Fibroblast of villous mesenchyme (primary cell): Measurements from ENCODE around the gene NEGR1. TPM values are rescaled to one million over a fixed set of nuclear protein-coding genes. Genes with fewer than 3 reads are reported as not detected.

Experiments
- DNase-seq: peaks from one replicate; pipeline ENCODE4 v3.0.0-alpha.2; 2010; ENCODE audit warnings: low read depth
- H3K4me3 ChIP-seq: 2 replicates; pipeline ENCODE4 v1.5.1; 2011; ENCODE audit warnings: low read depth, mild to moderate bottlenecking, low read length
- CTCF ChIP-seq: IDR thresholded peaks from 2 replicates; pipeline ENCODE4 v1.5.1; 2012; ENCODE audit warnings: low read depth, mild to moderate bottlenecking, low read length; ENCODE audit not compliant: insufficient read depth
- total RNA-seq: library from RNA; depleted of rRNA; stranded (reverse); fragments of >200 nt; gene quantifications from 2 replicates; pipeline ENCODE4 v1.2.3, GENCODE V29; 2012

Gene NEGR1
- total RNA-seq, 1 donor: 13.8 TPM

GRCh38 chr1:72221811-72222210, 60.5 kb downstream of the NEGR1 start:
- no peak for TF ChIP-seq CTCF
- H3K4me3 ChIP-seq: no peak overlapping the region
- DNase-seq: no peak

- no peak for TF ChIP-seq CTCF
- DNase-seq: no peak
- no peak overlapping the region for H3K4me3 ChIP-seq
These were observed 64.1 kb downstream of the NEGR1 start for GRCh38 chr1:72218141-72218739.

DNA sequence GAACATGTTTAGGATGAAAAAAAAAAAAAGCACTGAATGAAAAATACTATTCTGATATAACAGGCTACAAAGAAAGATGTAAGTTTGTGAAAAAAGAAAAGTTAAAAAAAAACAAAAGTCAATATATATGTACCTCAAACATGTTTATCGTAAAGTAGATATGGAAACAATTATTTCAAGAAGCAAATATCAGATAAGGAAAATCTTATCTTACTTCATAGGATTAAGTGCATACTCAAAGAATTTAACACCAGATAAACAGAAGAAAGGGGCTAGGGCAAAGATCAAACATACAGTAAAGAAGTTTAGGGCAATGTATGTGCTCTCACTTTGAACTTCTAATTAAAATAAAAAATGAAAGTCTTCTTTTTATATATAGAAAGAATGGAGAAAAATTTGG, 75.3 kb downstream of the NEGR1 start:
- DNase-seq: no peak

DNA sequence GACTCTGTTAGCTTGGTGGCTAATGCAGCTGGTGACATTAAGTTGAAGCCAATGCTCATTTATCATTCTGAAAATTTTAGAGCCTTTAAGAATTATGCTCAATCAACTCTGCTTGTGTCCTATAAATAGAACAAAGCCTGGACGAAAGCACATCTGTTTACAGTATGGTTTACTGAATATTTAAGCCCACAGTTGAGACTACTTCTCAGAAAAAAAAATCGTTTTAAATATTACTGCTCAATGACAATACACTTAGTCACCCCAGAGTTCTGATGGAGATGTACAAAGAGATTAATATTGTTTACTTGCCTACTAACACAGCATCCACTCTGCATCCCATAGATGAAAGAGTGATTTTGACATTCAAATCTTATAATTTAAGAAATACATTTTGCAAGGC, 79.6 kb downstream of the NEGR1 start:
- DNase-seq: peak; percentile 15
- no peak for TF ChIP-seq CTCF
- H3K4me3 ChIP-seq: no peak overlapping the region

More for the DNA sequence above, 75.3 kb downstream of the NEGR1 start:
- no peak for TF ChIP-seq CTCF
- no peak overlapping the region for H3K4me3 ChIP-seq

DNA sequence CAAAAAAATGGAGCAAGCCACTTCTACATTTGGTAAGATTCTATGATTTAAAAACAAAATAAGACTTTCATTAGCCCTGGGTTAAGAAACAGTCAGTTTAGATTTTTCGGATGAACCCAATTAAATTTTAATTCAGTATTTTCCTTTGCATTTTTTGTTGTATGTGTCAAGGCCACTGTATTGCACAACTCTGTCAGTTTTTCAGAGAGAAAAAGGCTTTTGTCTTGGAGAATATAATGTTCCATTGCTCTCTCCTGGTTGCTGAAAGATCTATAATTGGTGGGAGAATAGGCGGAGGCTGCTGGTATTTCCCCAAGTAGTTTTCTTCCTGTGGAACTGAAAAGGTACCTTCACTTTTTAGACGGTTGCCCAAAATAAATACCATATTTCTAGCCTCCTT, 84.6 kb downstream of the NEGR1 start:
- TF ChIP-seq CTCF: no peak
- DNase-seq: peak; percentile 20
- no peak overlapping the region for H3K4me3 ChIP-seq

DNA sequence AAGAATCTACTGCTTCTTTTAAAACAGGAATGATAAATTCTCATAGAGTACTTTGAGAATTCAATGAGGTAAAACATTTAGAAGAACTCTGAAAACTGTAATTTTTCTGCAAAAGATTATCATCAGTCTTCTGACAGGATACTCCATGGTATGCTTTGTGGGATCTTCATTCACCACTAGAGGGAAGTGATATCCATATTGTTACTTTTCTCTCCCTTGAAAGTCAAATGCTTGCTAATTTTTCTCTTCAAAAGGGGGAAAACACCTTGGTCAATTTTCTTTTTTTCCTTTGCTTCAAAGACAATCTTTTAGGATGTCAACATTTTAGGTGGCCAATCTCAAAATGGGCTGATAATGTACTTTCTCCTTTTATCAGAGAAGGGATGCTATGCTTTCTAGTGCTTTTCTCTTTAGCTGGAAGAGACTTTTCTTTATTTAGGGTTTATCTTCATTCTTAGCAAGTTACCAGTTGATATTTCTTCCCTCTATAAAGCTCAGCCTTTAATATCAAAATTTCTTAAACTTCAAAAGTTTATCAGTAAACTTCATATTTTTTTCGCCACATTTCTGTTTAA, 95.5 kb downstream of the NEGR1 start:
- DNase-seq: peak; percentile 31
- TF ChIP-seq CTCF: peak; percentile 73
- H3K4me3 ChIP-seq: no peak overlapping the region
